Right ventricle myocardium inferior (tissue), 1 donor: ENCODE measurements around the gene RXFP1. TPM values are rescaled to one million over a fixed set of nuclear protein-coding genes. Genes with fewer than 3 reads are reported as not detected.

Source experiments
- ATAC-seq: fragments of 200-7000 bp; cut with Tn5 transposase; one replicate; pipeline ENCODE4 v1.9.1; 2020; ENCODE audit warnings: mild to moderate bottlenecking, moderate library complexity
- DNase-seq: peaks from one replicate; pipeline ENCODE4 v3.0.0; 2021; ENCODE audit errors: missing footprints
- intact Hi-C: fragments of 100-400 bp; cut with DNase I; formaldehyde crosslinking; loops from one replicate; pipeline ENCODE4 v1.11.0; 2022
- total RNA-seq: library from RNA; stranded (reverse); fragmentation: NEBNext Ultra II Directional; extraction: Animal tissue kit (Norgen Biotek cat#: 25700); gene quantifications from one replicate; pipeline ENCODE4 v1.2.1, GENCODE V29; 2021
- donor health status: DM: no; HTN: yes; CAD: no; lungs with severe emphysema.

The RXFP1 gene
- total RNA-seq, 1 donor from 2014 or later = not detected

DNA sequence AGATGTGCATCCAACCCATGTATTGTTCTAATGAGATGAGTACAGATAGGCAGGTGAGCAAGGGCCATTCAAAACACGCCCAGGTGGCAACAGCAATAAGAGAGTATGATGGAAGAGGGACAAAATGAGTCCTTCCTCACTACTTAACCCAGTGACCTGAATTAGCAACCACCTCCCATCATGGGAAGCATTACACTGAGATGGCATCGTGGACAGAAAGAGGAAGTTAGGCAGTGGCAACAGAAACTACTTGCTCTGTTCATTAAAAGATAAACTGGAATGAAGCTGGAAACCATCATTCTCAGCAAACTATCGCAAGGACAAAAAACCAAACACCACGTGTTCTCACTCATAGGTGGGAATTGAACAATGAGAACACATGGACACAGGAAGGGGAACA is 17.2 kb downstream of the RXFP1 start:
- DNase-seq = no peak
- intact Hi-C loops = no loop called here
- ATAC-seq = no peak

DNA sequence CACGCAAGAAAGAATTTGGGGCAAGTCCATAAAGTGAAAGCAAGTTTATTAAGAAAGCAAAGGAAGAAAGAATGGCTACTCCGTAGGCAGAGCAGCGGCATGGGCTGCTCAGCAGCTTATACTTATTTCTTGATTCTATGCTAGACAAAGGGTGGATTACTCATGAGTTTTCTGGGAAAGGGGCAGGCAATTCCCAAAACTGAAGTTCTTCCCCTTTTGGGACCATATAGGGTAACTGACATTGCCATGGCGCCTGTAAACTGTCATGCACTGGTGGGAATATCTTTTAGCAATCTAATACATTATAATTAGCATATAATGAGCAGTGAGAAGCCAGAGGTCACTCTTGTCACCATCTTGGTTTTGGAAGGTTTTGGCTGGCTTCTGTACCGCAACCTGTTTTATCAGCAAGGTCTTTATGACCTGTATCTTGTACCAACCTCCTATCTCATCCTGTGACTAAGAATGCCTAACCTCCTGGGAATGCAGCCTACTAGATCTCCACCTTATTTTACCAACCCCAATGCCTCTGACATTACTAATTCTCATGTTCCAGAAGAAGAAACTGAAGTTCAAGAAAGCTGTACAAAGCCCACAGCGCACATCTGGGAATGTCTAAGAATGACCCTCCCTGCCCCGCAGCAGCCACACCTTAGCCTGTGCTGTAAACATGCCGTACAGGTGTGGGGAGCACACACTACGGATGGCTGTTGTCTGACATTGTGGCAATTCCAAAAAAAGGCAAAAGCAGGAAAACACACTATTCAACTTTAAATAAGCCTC is 18.6 kb downstream of the RXFP1 start:
- no peak for ATAC-seq
- intact Hi-C loops = no loop called here

DNA sequence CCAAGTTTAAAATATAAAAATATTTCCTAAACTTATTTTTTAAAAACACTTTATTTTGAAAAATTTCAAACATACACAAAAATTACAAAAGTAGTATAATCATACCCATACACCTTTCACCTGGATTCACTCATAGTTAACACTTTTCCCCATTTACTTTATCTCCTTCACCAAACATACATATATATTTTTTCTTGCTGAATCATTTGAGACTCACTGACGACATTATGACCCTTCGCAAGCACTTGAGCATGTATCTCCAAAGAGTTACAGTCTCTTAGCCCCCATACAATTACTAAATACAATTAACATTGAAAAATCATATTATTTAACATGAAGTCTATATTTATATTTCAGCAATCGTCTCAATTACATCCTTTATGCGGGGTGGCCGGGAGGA is 19.8 kb downstream of the RXFP1 start:
- ATAC-seq (no peak), DNase-seq (no peak)
- intact Hi-C loops = no loop called here

More for the DNA sequence above, 18.6 kb downstream of the RXFP1 start:
- no peak for DNase-seq

DNA sequence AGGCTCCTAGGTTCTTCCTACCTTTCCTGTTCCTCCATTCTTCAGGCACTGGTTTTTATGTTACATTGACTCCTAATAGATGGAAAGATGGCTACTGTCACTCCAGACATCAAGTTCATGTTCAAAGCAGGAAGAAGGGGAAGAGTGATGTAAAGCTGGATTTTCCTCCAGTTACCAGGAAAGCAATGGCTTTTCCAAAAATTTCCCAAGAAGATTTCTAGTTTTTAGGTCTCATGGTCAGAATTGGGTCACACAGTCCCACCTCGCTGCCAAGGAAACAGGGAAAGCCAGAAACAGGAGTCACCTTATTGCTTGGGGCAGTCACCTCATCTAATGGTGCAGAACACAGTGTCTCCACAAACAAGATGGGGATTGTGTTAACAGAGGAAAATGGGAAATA is 21.5 kb downstream of the RXFP1 start:
- intact Hi-C loops = no loop called here
- ATAC-seq (no peak), DNase-seq (no peak)

DNA sequence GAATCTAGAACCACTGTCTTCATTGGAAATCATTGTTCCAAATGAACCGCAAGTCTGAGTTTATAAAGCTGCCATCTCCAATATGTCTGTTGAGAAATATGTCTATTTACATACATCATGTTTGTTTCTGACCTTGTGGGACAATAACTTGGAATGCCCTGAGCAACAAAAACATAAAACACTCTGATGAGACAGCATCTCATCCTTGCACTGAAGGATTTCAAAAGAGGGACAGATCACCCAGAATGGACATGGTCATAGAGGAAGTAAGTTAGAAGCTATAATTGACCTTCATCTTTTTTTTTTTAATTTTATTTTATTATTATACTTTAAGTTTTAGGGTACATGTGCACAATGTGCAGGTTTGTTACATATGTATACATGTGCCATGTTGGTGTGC is 22.5 kb downstream of the RXFP1 start:
- intact Hi-C loops = no loop called here
- ATAC-seq = no peak

DNA sequence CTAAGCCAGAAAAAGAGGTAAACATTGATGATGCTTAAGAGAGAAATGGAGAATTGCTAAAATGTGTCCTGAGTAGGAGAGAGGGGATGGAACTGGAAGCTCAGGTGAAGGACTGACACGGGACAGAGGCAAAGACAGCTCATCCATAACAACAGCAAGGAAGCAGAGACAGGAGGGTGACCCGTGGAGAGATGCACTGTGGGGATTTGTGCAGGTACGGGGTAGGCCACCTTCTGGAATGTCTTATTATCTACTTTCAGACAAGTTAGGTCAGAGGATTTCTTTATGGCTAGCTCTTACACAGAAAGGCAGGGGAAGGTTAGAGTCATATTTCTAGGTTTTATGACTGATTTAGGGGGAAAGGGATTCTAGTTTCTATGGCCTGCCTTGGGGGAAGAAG is 31.7 kb downstream of the RXFP1 start:
- intact Hi-C loops = no loop called here
- ATAC-seq (no peak), DNase-seq (no peak)

More for the DNA sequence above, 22.5 kb downstream of the RXFP1 start:
- no peak for DNase-seq

DNA sequence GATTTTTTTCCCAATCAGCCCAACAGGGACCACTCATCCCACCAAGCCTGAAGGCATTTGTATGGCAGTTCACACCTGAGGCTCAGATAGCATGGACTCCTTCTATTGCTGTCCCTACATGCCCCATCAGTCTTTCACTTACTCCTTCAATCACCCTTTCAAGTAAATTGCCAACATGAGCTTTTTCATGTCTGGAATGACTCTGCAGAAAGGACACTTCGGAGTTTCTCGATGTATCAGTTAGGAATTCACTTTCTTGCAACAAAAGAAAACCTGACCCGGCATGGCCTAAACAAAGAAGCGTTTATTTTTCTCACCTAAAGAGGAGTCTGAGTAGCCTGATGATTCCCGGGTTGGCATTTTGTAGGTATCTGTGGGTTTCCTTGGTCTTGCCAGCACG is 38.6 kb downstream of the RXFP1 start:
- intact Hi-C loops = no loop called here
- ATAC-seq = no peak
- DNase-seq = no peak

DNA sequence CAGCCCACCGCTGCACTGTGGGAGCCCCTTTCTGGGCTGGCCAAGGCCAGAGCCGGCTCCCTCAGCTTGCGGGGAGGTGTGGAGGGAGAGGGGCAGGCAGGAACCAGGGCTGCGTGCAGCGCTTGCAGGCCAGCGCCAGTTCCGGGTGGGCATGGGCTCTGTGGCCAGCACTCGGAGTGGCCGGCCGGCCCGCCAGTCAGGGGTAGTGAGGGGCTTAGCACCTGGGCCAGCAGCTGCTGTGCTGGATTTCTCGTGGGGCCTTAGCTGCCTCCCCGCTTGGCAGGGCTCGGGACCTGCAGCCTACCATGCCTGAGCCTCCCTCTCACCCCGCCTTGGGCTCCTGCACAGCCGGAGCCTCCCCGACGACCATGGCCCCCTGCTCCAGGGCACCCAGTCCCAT is 45.2 kb downstream of the RXFP1 start:
- intact Hi-C loops = no loop called here
- no peak for ATAC-seq
- DNase-seq = no peak

DNA sequence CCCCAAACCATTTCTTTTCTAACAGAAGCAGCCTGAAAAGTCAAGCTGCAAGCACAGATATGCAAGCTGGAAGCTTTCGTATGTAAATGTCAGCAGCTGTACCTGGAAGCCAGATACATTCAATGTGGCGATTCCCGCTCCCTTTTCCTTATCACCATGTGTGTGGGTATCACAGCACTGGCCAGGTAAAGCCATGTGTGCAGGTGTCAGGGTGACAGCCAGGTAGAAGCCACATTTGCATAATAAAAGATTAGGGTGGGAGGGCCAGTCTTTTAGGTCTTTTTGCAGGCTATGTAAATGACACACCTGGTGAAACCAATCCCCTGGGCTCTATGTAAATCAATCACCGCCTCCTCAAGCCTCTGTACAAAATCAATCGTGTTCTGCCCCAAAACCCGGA is 50.1 kb downstream of the RXFP1 start:
- ATAC-seq = no peak
- intact Hi-C loops = no loop called here
- DNase-seq = no peak

DNA sequence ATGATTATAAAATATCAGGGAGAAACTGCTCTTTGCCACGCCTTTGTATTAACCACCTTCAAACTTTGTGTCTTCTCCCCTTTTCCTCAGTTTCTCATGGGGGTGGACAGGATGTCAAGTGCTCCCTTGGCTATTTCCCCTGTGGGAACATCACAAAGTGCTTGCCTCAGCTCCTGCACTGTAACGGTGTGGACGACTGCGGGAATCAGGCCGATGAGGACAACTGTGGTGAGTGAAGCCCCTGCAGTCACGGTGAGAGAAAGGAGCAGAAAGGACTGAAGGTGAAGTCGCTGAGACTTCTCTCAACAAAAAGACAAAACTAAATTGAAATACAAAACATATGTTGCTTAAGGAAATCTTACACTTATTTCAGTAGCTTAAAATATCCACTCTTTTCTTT is 50.9 kb downstream of the RXFP1 start:
- intact Hi-C loops = no loop called here
- ATAC-seq = no peak
- no peak for DNase-seq

DNA sequence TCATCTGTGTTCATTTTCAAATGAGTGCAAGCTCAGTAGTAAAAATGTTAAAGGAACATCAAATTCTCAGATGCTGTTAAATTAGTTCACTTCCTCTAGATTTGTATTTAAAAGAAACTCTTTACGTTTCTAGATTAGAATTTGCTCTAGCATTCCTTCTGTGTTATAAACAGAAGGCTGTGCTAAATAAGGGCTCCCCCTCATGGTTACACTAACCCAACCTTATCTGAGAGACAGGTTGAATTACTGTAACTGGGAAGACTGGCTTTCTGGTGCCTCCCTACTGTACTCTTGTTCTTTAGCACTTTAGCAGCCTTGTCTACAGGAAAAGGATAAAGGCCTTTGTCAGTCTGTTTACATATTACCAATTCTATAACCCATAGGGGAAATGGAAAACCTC is 56.8 kb downstream of the RXFP1 start:
- DNase-seq = no peak
- ATAC-seq = no peak
- intact Hi-C loops = no loop called here

DNA sequence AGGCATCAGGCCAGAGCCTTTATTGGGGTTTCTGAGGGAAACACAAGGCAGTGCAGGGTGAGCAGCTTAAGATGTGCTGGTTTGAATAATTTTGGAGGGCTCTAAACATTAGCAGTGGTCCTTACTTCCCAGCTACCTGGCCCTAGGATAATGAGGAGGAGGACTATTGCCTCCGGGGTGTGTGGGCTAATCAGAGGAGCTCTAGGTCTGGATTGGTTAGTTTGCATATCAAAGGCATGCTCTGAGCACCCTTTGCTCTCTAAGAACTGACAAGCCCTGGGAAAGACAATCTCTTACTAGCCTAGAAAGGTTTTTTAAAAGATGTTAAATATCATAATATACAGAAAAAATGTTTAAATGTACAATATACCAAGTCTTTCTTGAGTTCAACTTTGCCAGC is 58.4 kb downstream of the RXFP1 start:
- ATAC-seq (no peak), DNase-seq (no peak)
- intact Hi-C loops = no loop called here

DNA sequence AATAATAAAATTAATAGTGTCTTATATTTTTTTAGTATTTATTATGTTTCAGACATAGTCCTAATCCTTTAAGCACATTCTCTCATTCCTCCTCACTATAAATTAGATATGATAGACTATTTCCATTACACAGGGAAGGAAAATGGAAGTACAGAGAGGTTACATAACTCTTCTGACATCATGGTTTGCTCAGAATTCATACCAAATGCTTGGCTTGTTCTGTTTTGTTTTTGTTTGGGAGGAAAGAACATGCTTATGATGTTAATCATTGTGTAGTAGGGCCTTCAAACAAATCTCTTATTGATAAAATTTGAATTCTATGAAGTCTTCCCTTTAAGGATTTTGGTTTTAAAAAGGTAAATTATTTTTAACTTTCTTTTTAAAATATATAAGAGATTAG is 59.5 kb downstream of the RXFP1 start:
- intact Hi-C loops = no loop called here
- DNase-seq (no peak), ATAC-seq (no peak)

DNA sequence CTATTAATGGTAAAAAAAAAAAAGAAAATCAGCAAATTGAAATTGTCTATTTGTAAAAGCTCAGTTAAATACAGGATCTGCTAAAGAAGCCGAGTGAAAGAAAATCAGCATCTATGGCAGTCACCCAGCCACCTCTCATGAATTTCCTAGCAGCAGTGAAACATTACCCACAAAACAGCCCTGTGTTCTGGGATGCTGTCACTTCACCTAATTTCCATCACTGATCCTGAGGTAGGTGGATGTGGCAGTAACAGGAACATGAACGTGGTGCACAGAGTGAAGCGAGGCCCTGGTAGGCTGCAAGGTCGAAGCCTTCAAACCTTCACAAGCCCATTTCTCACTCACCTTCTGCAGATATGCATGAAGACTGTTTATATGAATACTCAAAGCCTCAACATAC is 65.2 kb downstream of the RXFP1 start:
- intact Hi-C loops = no loop called here
- ATAC-seq = no peak
- no peak for DNase-seq

DNA sequence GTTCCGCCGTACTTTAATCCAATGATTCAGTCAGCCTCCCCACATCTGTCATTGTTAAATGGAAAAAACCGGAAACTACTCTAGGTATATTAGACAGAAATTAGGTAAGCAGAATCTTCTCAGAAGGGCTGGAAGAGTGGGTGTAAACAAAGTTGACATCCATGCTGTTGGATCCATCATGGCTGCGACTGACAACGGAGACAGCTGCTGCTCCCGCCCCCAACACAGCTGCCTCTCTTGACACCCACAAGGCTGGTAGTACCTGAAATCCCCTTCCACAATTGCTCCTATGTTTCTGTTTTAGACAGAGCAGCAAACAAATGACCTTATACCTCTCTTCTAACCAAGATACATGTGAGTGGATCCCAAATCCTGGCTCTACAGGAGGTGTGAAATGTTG is 66.6 kb downstream of the RXFP1 start:
- no peak for DNase-seq
- ATAC-seq = no peak
- intact Hi-C loops = no loop called here

DNA sequence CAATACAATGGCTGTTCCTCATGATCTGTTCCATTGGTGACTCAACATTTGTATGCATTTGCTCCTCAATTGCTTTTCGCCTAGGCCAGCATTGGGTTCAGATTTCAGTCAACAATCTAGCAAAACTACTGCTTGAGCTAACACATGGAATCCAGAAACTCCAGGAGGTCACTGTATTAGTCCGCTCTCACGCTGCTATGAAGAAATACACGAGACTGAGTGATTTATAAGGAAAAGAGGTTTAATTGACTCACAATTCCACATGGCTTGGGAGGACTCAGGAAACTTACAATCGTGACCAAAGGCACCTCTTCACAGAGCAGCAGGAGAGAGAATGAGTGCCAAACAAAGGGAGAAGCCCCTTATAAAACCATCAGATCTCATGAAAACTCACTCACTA is 67.1 kb downstream of the RXFP1 start:
- intact Hi-C loops = no loop called here
- DNase-seq (no peak), ATAC-seq (no peak)

DNA sequence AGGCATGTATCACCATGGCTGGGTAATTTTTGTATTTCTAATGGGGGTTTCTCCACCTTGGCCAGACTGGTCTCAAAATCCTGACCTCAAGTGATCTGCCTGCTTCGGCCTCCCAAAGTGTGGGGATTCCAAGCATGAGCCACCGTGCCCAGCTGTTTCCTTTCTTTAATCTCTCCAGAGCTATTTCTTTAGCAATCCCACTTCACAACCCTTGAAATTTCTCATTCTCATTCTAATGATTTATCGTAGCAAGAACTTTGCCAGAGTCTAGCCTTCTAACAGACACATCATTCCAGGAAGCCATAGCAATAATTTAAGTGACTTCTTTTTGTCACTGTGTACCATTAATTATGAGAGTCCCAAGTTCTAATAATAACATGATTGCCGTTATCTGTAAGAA is 68.6 kb downstream of the RXFP1 start:
- ATAC-seq (no peak), DNase-seq (no peak)
- intact Hi-C loops = no loop called here

DNA sequence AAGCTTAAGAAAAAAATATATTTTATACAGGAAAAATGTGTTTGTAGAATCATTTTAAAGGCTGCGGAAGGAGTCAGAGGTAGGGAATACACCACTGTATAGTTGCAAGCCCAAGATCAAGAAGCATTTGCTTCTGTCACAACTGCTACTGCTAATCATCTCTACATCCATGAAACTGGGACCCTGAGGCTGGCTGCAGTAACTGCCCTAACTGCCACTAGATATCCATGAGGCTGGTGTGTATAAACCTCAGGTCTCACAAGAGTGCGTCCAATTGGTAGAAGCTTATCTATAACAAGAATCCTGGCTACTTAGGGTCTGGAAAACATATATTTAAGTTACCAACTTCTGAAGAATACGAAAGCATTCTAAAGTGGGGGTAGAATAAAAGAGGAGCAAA is 69.1 kb downstream of the RXFP1 start:
- no peak for DNase-seq
- intact Hi-C loops = no loop called here
- ATAC-seq = no peak

DNA sequence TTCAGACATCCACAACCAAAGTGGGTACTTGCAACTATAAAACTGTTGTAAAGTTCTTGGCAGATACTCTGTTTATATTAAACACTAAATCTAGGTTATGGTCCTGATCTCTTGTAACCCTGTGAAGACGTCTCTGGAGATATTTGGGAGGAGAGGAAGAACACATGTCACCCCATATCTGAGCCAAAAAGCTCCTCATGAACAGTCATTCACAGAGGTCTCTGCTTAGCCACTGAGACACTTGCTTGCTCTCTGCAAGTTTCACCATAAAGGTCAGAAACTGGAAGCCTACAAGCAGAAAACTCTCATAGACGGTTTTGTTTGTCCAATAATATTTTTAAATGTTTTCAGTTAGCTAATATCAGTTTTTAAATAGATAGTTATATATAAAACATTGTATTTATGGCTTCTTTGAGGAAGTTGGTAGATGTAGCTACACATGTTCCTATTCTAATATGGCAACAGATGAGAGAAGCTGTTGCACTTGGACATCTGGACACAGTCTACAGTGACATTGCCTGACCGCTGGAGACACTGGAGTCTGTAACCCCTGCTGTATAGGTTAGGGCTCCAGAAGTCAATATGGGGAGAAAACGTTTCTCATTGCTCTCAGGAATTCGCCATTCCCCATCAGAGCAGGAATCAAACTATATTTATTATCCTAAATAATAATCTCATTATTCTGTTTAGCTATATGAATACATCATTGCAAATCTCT is 76.4 kb downstream of the RXFP1 start:
- intact Hi-C loops = no loop called here
- ATAC-seq = no peak

DNA sequence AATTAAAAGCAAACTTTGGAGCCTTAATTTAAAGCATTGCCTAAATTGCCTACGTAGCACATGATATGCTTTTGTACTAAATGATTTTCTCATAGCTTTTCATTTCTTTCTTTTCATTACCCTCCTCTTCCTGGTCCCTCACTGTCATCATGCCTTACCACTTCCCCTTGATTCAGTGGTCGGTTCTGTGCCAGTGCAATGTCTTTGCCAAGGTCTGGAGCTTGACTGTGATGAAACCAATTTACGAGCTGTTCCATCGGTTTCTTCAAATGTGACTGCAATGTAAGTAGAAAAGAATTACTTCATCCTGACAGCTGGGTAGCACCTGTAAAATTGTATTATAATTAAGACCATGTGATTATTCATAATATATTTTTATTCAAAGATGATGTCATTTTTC is 77.5 kb downstream of the RXFP1 start:
- ATAC-seq (no peak), DNase-seq (no peak)
- intact Hi-C loops = no loop called here

More for the DNA sequence above, 76.4 kb downstream of the RXFP1 start:
- no peak for DNase-seq
